HG03460 (cell line): Measurements from ENCODE around the gene OR13G1.
"Not testable (repeated sequence)": the region's sequence is repeated elsewhere in the genome, so short reads cannot be mapped to it uniquely, and the experiment has no call there.

Source experiments
- ATAC-seq: cut with Tn5 transposase; IDR thresholded peaks from one replicate; pipeline ENCODE4 v1.9.1; 2021; ENCODE audit not compliant: unreplicated experiment

Gene OR13G1, protein sequence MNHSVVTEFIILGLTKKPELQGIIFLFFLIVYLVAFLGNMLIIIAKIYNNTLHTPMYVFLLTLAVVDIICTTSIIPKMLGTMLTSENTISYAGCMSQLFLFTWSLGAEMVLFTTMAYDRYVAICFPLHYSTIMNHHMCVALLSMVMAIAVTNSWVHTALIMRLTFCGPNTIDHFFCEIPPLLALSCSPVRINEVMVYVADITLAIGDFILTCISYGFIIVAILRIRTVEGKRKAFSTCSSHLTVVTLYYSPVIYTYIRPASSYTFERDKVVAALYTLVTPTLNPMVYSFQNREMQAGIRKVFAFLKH

DNA sequence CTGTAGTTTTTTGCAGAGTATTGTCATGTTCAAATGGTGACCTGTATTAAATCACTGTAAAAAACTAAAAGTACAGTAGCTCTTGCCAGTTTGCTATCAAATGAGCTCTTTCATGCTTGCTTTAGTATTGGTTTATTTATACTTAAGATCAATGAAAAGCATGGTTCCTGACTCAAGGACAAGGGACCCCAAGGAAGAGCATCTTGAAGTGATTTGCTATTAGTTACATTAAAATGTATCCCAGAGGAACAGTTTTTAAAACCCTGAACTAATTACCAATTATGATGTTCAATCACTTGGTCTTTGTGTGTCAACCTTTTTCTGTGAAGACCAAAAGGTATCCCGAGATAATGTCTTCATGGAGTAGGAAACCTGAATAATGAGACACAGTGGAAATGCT lies at the start of gene OR13G1:
OR13G1 (minus strand) TSS at position 101 of the 400 bp plus-strand sequence. CDS start 6,698 bp downstream, outside the sequence.
- ATAC-seq: no peak

DNA sequence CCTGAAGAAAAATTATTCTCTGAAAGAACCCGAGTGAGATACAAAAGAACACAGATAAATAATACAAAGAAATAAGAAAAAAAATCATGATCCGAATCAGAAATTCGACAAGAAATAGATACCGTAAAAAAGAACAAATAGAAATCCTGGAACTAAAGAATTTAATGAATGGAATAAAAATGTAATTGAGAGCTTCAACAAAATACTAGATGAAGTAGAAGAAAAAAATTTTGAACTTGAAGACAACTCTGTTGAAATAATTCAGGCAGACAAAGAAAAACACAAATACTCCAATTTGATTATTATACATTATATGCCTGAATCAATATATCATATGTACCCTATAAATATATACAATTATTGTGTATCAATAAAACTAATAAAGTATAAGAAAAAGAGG lies 41.7 kb upstream of the OR13G1 start:
- no peak for ATAC-seq

DNA sequence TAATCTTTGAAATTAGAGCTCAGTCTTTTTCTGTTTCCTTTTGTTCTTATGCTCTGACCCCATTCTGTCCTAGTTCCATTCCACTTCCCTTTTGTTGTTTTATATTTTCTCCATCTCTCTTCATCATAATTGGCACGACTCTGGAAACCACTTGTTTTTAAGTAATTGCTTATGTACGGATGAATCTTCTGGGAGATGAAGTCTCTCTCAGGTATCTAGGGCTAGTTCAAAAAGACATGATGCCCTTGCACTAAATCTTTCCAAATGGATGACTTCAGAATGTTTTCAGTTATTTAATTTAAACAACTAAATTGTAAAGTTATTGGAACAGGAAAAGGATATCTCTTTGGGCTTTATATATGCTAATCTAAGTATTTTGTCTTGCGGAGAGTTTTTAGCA lies 37.0 kb upstream of the OR13G1 start, which contains the start of gene OR6F1:
OR6F1 (minus strand) TSS at position 101 of the 400 bp plus-strand sequence. CDS start 3,891 bp downstream, outside the sequence.
- no peak for ATAC-seq

DNA sequence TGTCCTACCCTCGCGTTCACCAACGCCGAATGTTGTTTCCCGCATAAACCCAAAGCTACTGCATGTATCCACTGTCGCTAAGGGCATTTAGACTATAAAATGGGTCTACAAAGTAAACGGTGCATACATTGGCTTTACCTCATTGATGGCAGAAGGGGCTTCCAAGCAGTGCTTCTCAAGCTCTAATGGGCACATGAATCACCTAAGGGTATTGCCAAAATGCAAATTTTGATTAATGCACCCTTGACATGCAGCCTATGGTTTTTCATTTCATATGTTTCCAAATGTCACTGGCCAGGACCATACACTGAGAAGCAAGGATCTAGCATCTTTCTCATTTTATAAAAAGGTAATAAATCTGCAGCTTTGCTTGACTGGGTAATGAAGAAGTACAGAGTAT lies 34.2 kb upstream of the OR13G1 start:
- ATAC-seq: no peak

DNA sequence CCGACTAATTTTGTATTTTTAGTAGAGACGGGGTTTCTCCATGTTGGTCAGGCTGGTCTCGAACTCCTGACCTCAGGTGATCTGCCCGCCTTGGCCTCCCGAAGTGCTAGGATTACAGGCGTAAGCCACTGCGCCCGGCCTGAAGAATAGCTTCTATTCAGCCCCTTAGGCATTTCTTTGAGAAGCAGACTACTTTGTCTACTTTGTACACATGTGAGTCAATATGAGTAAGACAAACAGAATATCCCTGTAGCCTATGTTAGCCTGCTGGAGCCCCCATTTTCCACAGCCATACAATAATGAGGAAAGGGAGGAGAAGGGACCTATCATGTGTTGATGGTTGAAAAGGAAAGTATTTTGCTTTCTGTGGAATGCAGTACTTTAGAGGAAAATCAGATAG lies 31.1 kb upstream of the OR13G1 start:
- not testable (repeated sequence) for ATAC-seq

DNA sequence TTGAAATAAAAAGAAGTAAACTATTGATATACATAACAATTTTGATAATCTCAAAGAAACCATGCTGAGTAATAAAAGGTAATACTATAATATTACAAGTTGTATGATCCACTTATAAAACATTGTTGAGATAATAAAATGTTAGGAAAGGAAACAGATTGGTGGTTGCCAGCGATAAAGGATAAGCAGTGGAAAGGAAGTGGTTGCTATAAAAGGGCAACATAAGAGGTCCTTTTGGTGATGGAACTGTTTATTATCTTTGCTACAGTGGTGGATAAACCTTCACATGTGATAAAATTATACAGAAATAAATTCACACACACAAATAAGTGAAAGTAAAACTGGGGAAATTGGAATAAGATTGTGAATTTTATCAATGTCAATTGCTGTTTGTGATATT lies 21.8 kb upstream of the OR13G1 start:
- ATAC-seq: no peak

DNA sequence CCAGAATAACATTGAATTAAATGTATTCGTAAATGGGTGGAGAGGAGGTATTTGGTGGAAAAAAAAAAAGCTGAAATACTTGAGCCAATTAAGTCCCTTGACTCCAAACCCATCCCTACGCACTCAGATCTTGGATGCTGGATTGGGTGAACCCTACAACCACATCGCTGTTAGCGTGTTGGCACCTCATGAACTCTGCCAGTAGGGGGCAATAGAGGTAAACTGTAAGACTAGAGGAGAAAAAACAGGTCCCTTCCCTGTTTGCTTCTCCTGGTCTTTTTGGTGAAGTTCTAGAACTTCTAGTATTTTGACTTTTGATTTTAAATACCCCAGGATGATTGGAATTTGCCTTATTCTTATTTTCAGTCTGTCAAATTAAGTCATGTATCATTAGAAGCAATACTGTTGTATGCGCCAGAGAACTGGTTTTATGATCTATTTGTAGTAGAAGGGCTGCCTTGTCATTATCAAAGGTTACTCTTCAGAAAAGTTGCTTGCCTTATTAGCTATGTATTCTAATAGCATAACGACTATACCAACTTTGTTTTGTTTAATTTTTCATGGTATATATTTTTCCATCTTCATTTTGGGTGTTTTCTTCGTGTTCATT lies 1.9 kb upstream of the OR13G1 start:
- peak; percentile 92 for ATAC-seq

DNA sequence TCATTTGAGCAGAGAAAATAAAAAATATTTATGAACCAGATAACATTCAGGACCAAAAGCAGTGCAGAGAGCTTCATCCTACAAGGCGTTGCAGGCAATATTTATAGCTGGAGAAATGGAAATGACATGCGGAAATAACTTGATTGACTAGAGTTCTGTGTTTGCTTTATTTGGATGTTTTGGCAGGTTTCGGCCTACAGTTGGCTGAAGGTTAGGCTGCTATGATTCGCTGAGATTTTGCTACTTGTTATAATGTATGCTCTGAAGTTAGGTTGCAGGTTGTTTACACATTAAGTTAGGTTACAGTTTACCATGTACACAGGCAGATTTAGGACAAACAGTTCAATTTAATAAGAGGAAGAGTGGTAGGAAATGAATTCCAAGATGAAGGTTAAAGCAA lies 632 bp upstream of the OR13G1 start:
- ATAC-seq: no peak

DNA sequence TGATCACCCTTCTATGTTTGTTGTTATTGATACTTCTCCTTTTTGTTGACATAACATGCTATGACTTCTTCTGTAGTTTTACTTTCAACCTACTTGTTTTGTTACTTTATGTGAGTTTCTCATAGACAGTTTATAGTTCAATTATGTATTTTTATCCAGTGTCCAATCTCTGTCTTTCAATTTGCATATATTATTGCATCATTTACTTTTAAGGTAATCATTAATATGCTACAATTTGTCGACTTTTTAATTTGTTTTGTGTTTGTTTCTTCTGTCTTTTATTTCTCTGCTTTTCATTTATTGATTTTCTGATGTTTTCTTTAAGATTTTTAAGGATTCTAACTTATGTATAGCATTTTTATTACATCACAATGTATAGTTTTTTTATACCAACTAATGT lies 10.3 kb downstream of the OR13G1 start:
- no peak for ATAC-seq

DNA sequence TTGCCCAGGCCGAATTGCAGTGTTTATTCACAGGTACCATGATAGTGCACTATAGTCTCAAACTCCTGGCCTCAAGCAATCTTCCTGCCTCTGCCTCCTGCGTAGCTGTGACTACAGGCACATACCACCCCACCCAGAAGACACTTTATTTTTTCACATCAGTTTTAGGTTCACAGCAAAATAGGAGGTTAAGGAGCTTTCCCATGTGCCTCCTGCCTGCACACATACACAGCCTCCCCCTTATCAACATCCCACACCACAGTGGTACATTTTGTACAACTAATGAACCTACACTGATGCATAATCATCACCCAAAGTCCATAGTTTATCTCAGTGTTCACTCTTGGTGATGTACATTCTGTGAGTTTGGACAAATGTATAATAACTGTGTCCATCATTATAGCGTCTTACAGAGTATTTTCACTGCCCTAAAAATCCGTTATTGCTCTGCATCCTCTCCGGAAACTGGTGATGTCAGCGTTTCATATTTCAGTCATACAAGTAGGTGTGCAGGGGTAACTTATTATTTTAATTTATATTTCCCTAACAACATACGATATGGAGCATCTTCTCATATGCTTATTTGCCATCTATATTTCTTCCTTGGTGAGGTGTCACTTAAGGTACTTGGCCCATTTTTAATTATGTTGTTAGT lies 23.2 kb downstream of the OR13G1 start:
- ATAC-seq: no peak

DNA sequence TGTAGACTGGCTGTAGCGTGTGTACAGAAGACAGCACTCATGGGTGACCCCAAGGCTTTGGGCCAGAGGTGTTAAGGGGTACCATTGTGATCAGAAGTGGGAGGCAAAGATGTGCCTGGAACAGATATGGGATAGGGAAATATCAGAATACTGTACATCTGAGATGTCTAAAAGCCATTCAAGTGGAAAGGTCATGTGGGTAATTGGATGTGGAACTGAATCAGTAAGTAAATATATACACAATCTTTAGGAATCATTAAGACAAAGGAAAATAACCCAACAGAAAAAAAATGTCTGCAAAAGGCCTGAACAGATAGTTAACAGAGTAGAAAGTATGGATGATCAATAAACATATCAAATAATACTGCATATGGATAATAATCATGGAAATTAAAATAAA lies 26.5 kb downstream of the OR13G1 start:
- no peak for ATAC-seq

DNA sequence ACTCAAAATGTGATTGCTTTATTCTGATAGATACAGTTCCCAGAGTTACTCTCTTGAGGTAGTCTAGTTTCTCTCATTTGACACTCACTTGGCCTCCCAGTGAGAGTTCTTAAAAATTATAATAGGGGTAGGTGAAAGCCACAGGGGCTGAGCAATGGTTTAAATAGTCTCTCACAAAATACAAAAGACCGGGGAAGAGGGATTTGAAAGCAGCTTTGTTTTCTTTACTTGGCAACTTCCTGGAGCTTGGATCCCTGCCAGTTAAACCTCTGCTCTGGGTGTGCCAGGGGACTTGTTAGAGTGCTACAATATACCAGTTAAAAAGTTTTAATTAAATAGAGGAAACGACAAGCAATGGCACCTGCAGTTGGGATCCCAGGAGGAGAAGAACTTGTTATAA lies 31.7 kb downstream of the OR13G1 start:
- no peak for ATAC-seq

DNA sequence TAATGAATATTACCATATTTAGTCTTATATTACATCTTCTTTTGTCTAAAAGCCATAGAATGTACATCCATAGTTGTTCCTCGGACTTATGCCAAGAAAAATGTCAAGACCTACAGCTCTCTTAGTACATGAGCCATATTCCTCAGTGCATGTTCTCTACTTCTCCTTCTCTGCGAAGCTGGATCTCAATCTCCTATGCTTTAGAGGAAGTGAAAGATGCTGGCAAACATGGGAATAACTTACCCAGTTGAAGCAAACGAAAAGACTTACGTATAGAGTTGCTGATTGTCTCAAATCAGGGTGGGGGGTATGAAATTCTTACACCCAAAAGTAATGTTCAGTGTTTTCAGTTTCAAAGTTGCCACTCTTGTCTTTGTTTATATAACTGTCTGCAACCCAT lies 32.7 kb downstream of the OR13G1 start:
- ATAC-seq: no peak

DNA sequence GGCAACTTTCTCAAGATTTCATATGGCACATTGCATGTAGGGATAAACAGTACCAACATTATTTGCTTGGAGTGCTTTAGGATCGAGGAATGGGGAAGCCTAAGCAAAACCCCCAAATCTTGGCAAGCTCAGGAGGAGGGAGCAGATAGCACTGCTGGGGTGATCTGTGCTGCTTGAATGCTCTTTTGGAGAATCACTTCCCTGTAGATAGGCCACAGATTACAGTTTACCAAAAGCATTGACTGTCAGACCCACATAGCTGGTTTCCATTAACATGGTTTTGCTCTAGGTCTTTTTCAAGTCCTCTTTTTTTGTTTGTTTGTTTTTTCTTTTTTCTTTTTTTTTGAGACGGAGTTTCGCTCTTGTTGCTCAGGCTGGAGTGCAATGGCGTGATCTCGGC lies 36.8 kb downstream of the OR13G1 start:
- no peak for ATAC-seq

DNA sequence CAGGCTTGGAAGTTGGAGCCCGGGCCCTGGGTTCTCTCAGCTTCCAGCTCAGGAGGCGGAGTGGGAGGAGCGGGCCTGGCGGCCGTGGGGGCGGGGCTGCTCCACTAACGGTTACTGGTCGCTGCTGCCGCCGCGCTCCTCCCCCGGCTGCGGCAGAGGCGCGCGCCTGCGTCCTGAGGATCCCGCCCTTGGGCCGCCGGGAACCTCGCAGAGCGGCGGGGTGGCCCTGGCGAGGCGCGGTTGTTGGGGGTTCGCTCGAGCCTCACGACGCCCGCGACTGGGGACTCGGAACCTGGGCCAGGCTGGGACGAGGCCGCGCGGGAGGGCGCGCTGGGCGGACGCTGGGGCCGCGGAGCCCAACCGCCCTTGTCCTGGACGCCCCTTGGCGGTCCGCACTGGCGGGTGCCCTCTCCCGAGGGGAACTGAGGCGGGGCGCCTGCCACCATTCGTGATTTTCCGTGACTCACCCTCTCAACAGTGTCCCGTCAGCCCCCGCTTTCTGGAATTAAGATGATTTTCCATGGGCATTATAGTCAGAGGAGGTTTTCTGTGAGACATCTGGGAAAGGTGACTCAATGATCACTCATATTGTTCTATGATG lies 40.1 kb downstream of the OR13G1 start:
- no peak for ATAC-seq

DNA sequence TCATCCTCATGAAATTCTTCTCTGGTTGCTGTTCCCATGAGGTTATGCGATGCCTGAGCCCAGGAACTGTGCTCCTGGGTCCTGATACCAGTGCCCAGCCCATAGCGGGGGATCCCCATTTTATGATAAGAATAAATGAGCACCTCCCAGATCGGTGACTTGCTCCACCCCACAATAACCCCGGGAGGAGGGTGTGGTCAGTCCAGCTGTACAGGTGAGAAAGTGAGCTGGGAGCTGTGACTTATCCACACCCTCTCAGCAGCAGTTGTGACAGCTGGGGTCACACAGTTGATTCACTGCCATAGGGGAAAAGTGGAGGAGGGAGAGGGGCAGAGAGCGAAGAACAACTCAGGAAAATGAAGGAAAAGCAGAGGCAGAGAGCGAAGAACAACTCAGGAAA lies 40.8 kb downstream of the OR13G1 start:
- ATAC-seq: no peak

DNA sequence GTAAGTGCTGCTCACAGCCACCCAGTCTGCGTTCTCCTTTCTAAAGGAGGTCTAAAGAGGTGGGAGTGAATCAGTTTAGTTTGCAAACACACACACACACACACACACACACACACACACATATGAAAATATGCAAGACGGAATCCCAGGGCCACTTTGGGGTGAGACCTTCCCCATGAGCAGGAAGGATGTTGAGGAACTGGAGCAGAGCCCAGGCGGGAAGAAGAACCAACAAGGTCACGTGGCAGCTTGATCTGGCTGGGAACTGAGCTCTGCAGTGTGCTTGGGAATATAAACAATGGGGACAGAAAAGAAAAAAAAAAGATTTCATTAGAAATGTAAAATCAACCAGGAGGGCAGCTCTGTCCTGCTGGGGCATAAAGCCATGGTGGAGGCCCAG lies 41.5 kb downstream of the OR13G1 start:
- ATAC-seq: no peak

DNA sequence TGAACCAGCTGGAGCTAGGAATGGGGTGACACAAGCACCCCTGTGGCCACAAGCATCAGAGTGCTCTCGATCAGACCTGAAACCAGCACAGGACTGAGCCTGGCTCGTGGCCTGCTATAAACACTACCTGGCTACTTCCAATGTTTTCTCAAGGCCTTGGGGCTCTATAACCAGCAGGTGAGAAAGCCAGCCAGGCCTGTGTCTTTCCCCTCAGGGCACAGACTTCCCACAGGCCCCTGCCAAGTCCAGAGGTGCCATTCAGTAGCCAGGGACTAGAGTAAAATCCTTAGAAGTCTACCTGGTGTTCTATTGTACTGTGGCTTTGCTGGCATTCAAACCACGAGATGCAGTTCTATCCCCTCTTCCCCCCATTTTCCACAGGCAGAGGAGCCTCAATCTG lies 51.6 kb downstream of the OR13G1 start:
- ATAC-seq: no peak
